IMR-90 (cell line): ENCODE data around the gene SNTG2. TPM values are rescaled to one million over a fixed set of nuclear protein-coding genes. Genes with fewer than 3 reads are reported as not detected.

Experiments used
- ATAC-seq: fragments of 200-7000 bp; cut with Tn5 transposase; 2 replicates; pipeline ENCODE4 v1.9.1; 2020; ENCODE audit warnings: low read depth, mild to moderate bottlenecking, moderate library complexity
- BruUV-seq: library from RNA; stranded (reverse); fragments of 400-500 nt; replicated peaks from 2 replicates; lab custom pipeline; 2021; lab: Mats Ljungman, UMichigan
- CTCF ChIA-PET: fragments of 300-600 bp; formaldehyde crosslinking; extraction: SDS; loops from one replicate; lab custom pipeline; 2021; ENCODE audit warnings: antibody characterized with exemption; lab: Yijun Ruan, JAX
- POLR2A ChIA-PET: fragments of 300-600 bp; sonication (Branson Sonifier 250); formaldehyde crosslinking; loops from one replicate; lab custom pipeline; 2022; ENCODE audit warnings: antibody characterized with exemption; ENCODE audit not compliant: unreplicated experiment; lab: Charles Lee
- DNase-seq: peaks from one replicate; pipeline ENCODE4 v3.0.0; 2013
- H2AFZ ChIP-seq: replicated peaks from 2 replicates; pipeline ENCODE3; 2013; ENCODE audit warnings: low read length, mild to moderate bottlenecking; ENCODE audit not compliant: poor library complexity
- H2AK5ac ChIP-seq: 2 replicates; pipeline ENCODE4 v1.6.1; 2013; ENCODE audit warnings: low read depth, low read length, inconsistent platforms
- H2AK9ac ChIP-seq: replicated peaks from 2 replicates; pipeline ENCODE3; 2013; ENCODE audit warnings: mild to moderate bottlenecking, low read depth, low read length, moderate library complexity; ENCODE audit not compliant: poor library complexity
- H2BK120ac ChIP-seq: 2 replicates; pipeline ENCODE4 v1.6.1; 2013; ENCODE audit warnings: low read depth, low read length, inconsistent platforms
- H2BK15ac ChIP-seq: 3 replicates; pipeline ENCODE4 v1.6.1; 2013; ENCODE audit warnings: low read depth, low read length, inconsistent platforms
- H2BK20ac ChIP-seq: 2 replicates; pipeline ENCODE4 v1.6.1; 2013; ENCODE audit warnings: low read depth, mild to moderate bottlenecking, inconsistent platforms, low read length, moderate library complexity
- H2BK5ac ChIP-seq: 2 replicates; pipeline ENCODE4 v1.6.1; 2013; ENCODE audit warnings: mild to moderate bottlenecking, low read depth, low read length, inconsistent platforms; ENCODE audit not compliant: poor library complexity, severe bottlenecking
- H3K14ac ChIP-seq: replicated peaks from 2 replicates; pipeline ENCODE4 v1.6.1; 2013; ENCODE audit warnings: low read depth, low read length, inconsistent platforms
- H3K18ac ChIP-seq: 2 replicates; pipeline ENCODE4 v1.6.1; 2013; ENCODE audit warnings: low read depth, low read length, control low read depth
- H3K23ac ChIP-seq: 2 replicates; pipeline ENCODE4 v1.6.1; 2013; ENCODE audit warnings: low read depth, low read length, inconsistent platforms
- H3K27ac ChIP-seq: 2 replicates; pipeline ENCODE4 v1.5.1; 2013; ENCODE audit warnings: mild to moderate bottlenecking, control low read depth, low read length; ENCODE audit not compliant: insufficient read depth
- H3K27me3 ChIP-seq: 2 replicates; pipeline ENCODE4 v1.6.1; 2013; ENCODE audit warnings: low read length; ENCODE audit not compliant: control insufficient read depth, insufficient read depth
- H3K36me3 ChIP-seq: 2 replicates; pipeline ENCODE4 v1.6.1; 2013; ENCODE audit warnings: low read length, mixed read lengths; ENCODE audit not compliant: control insufficient read depth, insufficient read depth
- H3K4ac ChIP-seq: 2 replicates; pipeline ENCODE4 v1.6.1; 2013; ENCODE audit warnings: low read depth, low read length, inconsistent platforms
- H3K4me1 ChIP-seq: 2 replicates; pipeline ENCODE4 v1.6.1; 2013; ENCODE audit warnings: low read length, mixed read lengths; ENCODE audit not compliant: control insufficient read depth, insufficient read depth
- H3K4me2 ChIP-seq: 2 replicates; pipeline ENCODE4 v1.6.1; 2013; ENCODE audit warnings: low read depth, mild to moderate bottlenecking, control low read depth, low read length, moderate library complexity
- H3K4me3 ChIP-seq: 2 replicates; pipeline ENCODE4 v1.5.1; 2013; ENCODE audit warnings: low read depth, mild to moderate bottlenecking, control low read depth, low read length, moderate library complexity; ENCODE audit not compliant: insufficient read depth
- H3K56ac ChIP-seq: 2 replicates; pipeline ENCODE4 v1.6.1; 2013; ENCODE audit warnings: low read length, inconsistent platforms; ENCODE audit not compliant: insufficient read depth; ENCODE audit errors: extremely low read depth
- H3K79me1 ChIP-seq, 2 experiments: 2 replicates each; pipeline ENCODE4 v1.6.1; 2013; ENCODE audit warnings: low read length in 2 of 2, inconsistent platforms in 1 of 2, low read depth in 1 of 2
- H3K9ac ChIP-seq: 2 replicates; pipeline ENCODE4 v1.6.1; 2013; ENCODE audit warnings: low read depth, low read length, control low read depth
- H3K9me1 ChIP-seq: 2 replicates; pipeline ENCODE4 v1.6.1; 2013; ENCODE audit warnings: low read length, inconsistent platforms; ENCODE audit not compliant: insufficient read depth
- H3K9me3 ChIP-seq: 2 replicates; pipeline ENCODE4 v1.6.1; 2013; ENCODE audit warnings: low read length; ENCODE audit not compliant: control insufficient read depth, insufficient read depth
- H4K20me1 ChIP-seq: 2 replicates; pipeline ENCODE4 v1.6.1; 2013; ENCODE audit warnings: low read length, inconsistent platforms; ENCODE audit not compliant: insufficient read depth
- H4K5ac ChIP-seq: 2 replicates; pipeline ENCODE4 v1.6.1; 2013; ENCODE audit warnings: mild to moderate bottlenecking, low read depth, low read length, control low read depth
- H4K8ac ChIP-seq, 2 experiments: 2 replicates each; pipeline ENCODE4 v1.6.1; 2013; ENCODE audit warnings: low read depth in 2 of 2, low read length in 2 of 2, control low read depth in 1 of 2, inconsistent platforms in 1 of 2
- H4K91ac ChIP-seq: 2 replicates; pipeline ENCODE4 v1.6.1; 2013; ENCODE audit warnings: low read depth, low read length, inconsistent platforms; ENCODE audit not compliant: insufficient read depth
- CEBPB ChIP-seq: IDR thresholded peaks from 2 replicates; pipeline ENCODE4 v1.6.1; 2012; ENCODE audit warnings: low read depth, low read length, improper control_type of control experiment
- CHD1 ChIP-seq: IDR thresholded peaks from 2 replicates; pipeline ENCODE4 v1.6.1; 2012; ENCODE audit warnings: low read depth, low read length, improper control_type of control experiment
- POLR2A ChIP-seq: IDR thresholded peaks from 2 replicates; pipeline ENCODE4 v1.6.1; 2012; ENCODE audit warnings: mild to moderate bottlenecking, low read depth, low read length
- WGBS, 2 experiments: methylation state at CpG; one replicate each; pipeline versions ENCODE4 v1.1.5 to v1.1.7; 2013; ENCODE audit warnings: missing lambda C conversion rate in 2 of 2; ENCODE audit not compliant: insufficient read length in 1 of 2; ENCODE audit errors: extremely low coverage in 2 of 2; 5-methylcytosine and 5-hydroxymethylcytosine counted together
- dilution Hi-C: fragments of 300-500 bp; cut with HindIII; formaldehyde crosslinking; loops from one replicate; pipeline ENCODE4 v1.14.3; 2018; ENCODE audit warnings: low sequenced_read_pairs; ENCODE audit not compliant: unreplicated experiment
- in situ Hi-C: fragments of 300-500 bp; cut with MboI; formaldehyde crosslinking; loops from 3 replicates; pipeline ENCODE4 v1.14.3; 2019; ENCODE audit warnings: low sequenced_read_pairs, inconsistent platforms, mixed read lengths
- intact Hi-C: fragments of 100-400 bp; cut with micrococcal nuclease; formaldehyde crosslinking; loops from 2 replicates; pipeline ENCODE4 v1.10.0; 2022
- polyA plus RNA-seq, 3 experiments: library from polyadenylated mRNA; depleted of rRNA; stranded (reverse); fragments of >200 nt; gene quantifications; 2 replicates each; pipeline ENCODE4 v1.2.3, GENCODE V29; 2012; ENCODE audit warnings: low replicate concordance in 1 of 3
- total RNA-seq: library from RNA; depleted of rRNA; stranded (reverse); fragments of >200 nt; gene quantifications from 2 replicates; pipeline ENCODE4 v1.2.3, GENCODE V29; 2012

The SNTG2 gene
- total and polyA plus RNA-seq, 2 of the 4 experiments (the other 2 are of a cell fraction): under 0.01 to 0.17 TPM

- TF ChIP-seq CHD1: no peak
Measured at GRCh38 chr2:1081451-1082225, 131.0 kb downstream of the SNTG2 start (continued).

- Histone ChIP-seq H3K9ac (no peak overlapping the region), H3K27ac (no peak overlapping the region), H2BK20ac (no peak overlapping the region), H3K4ac (no peak overlapping the region), H2AK5ac (no peak overlapping the region), H3K36me3 (no peaks in the 10 kb centered on the region), H3K18ac (no peak overlapping the region), H3K14ac (no peak overlapping the region), H2BK5ac (no peak overlapping the region), H3K9me3 (no peaks in the 10 kb centered on the region), H4K91ac (no peak overlapping the region), H4K8ac (no peak overlapping the region), H4K5ac (no peak overlapping the region), H2AK9ac (peak overlapping the region; percentile 57), H3K56ac (no peak overlapping the region), H2BK120ac (no peak overlapping the region), H3K4me2 (no peak overlapping the region), H3K4me3 (no peak overlapping the region), H4K20me1 (no peaks in the 10 kb centered on the region), H2BK15ac (no peak overlapping the region), H3K4me1 (no peaks in the 10 kb centered on the region), H3K9me1 (no peaks in the 10 kb centered on the region), H3K27me3 (no peaks in the 10 kb centered on the region; the same call in none of the 2 replicates), H3K23ac (no peak overlapping the region), H2AFZ (peak overlapping the region; percentile 70), H3K79me1 (no peaks in the 10 kb centered on the region)
- BruUV-seq: no TSS peak
- dilution Hi-C loops (no loop called here), intact Hi-C loops (no loop called here), in situ Hi-C loops (no loop called here)
- ChIA-PET POLR2A (no interaction called here), CTCF (no interaction called here)
- TF ChIP-seq CEBPB (no peak), POLR2A (no peak)
- DNase-seq: no peak
- WGBS, 2 experiments: 83% methylated on average over 8 of the region's 17 CpGs; no CpG with 5 or more reads in 1 of the 2 experiments
- no peak for ATAC-seq
Measured at GRCh38 chr2:1082456-1083205, 132.0 kb downstream of the SNTG2 start.
